OCI-LY3 (cell line): Measurements from ENCODE around the gene TRIM32.

Source experiments
- H2AFZ ChIP-seq: fragments of 200-600, 300-600 bp; shearing (Covaris generic); 2 replicates; pipeline ENCODE4 v1.6.0; 2014; ENCODE audit warnings: antibody characterized with exemption, low read depth, low read length
- H3K27ac ChIP-seq: fragments of 200-600, 300-600 bp; sonication (generic); 2 replicates; pipeline ENCODE4 v1.5.1; 2014; ENCODE audit warnings: mild to moderate bottlenecking, low read length, moderate library complexity, mixed read lengths
- H3K27me3 ChIP-seq: fragments of 200-600, 300-600 bp; sonication (generic); 2 replicates; pipeline ENCODE4 v1.6.1; 2014; ENCODE audit warnings: low read depth, low read length, mixed read lengths
- H3K36me3 ChIP-seq: fragments of 200-600, 300-600 bp; sonication (generic); replicated peaks from 2 replicates; pipeline ENCODE3; 2014; ENCODE audit warnings: low read depth, low read length, mixed read lengths
- H3K4me1 ChIP-seq: fragments of 300-600, 200-600 bp; sonication (generic); 2 replicates; pipeline ENCODE4 v1.6.1; 2014; ENCODE audit warnings: low read length, mixed read lengths
- H3K4me2 ChIP-seq: fragments of 200-600, 300-600 bp; sonication (generic); 2 replicates; pipeline ENCODE4 v1.6.1; 2014; ENCODE audit warnings: low read length, mixed read lengths
- H3K4me3 ChIP-seq: fragments of 300-600, 200-600 bp; sonication (generic); 2 replicates; pipeline ENCODE4 v1.5.1; 2014; ENCODE audit warnings: antibody characterized with exemption, mild to moderate bottlenecking, low read length, moderate library complexity
- H3K79me2 ChIP-seq: fragments of 300-600, 200-600 bp; shearing (Covaris generic); 2 replicates; pipeline ENCODE4 v1.6.1; 2014; ENCODE audit warnings: mild to moderate bottlenecking, low read length, mixed read lengths
- H3K9ac ChIP-seq: fragments of 300-600, 200-600 bp; shearing (Covaris generic); 2 replicates; pipeline ENCODE4 v1.6.0; 2014; ENCODE audit warnings: mild to moderate bottlenecking, low read length, moderate library complexity
- H3K9me3 ChIP-seq: fragments of 200-600, 300-600 bp; shearing (Covaris generic); 2 replicates; pipeline ENCODE4 v1.6.1; 2014; ENCODE audit warnings: low read length, mixed read lengths; ENCODE audit not compliant: insufficient read depth
- H4K20me1 ChIP-seq: fragments of 200-600, 300-600 bp; sonication (generic); 2 replicates; pipeline ENCODE4 v1.6.1; 2016; ENCODE audit warnings: low read length, mixed read lengths; ENCODE audit not compliant: insufficient read depth
- EZH2phosphoT487 ChIP-seq: fragments of 200-600 bp; shearing (Covaris generic); IDR thresholded peaks from 2 replicates; pipeline ENCODE4 v1.6.1; 2018; ENCODE audit warnings: antibody characterized with exemption, mixed run types, low read depth
- TF ChIP-seq, protein P1 (sequence below): fragments of 200-600, 300-600 bp; sonication (generic); IDR thresholded peaks from 2 replicates; pipeline ENCODE4 v1.5.1; 2014; ENCODE audit warnings: antibody characterized with exemption, low read length, low read depth

The TRIM32 gene

DNA sequence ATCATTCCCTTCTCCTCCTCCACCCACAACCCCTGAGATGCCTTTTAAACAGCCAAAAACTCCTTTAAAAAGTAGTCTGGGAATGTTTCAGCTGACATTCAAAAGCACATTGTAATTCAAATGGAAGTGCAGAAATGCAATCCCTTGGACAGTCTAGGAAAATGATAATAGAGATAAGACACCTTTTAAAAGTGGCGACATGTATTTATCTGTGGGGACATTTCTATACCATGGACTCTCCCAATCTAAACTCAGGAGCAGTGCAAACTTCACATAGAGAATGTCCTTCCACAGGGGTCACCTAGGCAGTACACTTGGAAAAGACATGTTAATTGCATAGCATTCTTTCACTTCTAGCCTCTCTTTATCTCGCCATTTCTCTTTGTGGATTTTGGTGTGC lies 33.0 kb downstream of the TRIM32 start:
- Histone ChIP-seq H3K4me1 (no peaks in the 10 kb centered on the region), H3K4me3 (no peak overlapping the region), H3K27me3 (peaks cover 19% of the 10 kb centered on the region; the same call in 1 of the 2 replicates), H3K9me3 (no peaks in the 10 kb centered on the region), H3K4me2 (no peak overlapping the region), H3K79me2 (no peaks in the 10 kb centered on the region), H3K36me3 (no peaks in the 10 kb centered on the region), H4K20me1 (no peaks in the 10 kb centered on the region), H2AFZ (no peak overlapping the region), H3K9ac (no peak overlapping the region), H3K27ac (no peak overlapping the region)
- TF ChIP-seq, protein P1, sequence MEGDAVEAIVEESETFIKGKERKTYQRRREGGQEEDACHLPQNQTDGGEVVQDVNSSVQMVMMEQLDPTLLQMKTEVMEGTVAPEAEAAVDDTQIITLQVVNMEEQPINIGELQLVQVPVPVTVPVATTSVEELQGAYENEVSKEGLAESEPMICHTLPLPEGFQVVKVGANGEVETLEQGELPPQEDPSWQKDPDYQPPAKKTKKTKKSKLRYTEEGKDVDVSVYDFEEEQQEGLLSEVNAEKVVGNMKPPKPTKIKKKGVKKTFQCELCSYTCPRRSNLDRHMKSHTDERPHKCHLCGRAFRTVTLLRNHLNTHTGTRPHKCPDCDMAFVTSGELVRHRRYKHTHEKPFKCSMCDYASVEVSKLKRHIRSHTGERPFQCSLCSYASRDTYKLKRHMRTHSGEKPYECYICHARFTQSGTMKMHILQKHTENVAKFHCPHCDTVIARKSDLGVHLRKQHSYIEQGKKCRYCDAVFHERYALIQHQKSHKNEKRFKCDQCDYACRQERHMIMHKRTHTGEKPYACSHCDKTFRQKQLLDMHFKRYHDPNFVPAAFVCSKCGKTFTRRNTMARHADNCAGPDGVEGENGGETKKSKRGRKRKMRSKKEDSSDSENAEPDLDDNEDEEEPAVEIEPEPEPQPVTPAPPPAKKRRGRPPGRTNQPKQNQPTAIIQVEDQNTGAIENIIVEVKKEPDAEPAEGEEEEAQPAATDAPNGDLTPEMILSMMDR: no peak
- no peak for TF ChIP-seq EZH2phosphoT487

DNA sequence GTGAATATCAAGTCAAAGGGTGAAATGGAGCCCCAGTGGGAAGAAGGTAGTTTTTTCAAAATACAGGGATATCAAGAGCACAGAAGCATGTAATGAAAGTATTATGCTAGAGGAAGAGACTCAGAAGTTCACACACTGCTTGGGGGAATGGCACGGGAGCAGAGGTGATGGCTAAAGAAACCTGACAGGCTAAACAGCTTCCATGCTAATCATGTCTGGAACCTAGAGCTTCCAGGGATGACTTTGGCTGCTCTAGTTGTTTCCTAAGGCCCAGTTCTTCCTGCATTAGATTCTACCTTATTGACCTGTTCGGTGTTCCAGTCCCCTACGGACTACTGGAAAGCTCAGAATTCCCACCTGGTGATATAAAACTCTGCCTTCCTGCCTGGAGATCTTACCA lies 34.3 kb downstream of the TRIM32 start:
- TF ChIP-seq EZH2phosphoT487: no peak
- TF ChIP-seq, protein P1: no peak
- Histone ChIP-seq H3K27ac (no peak overlapping the region), H3K27me3 (peaks cover 19% of the 10 kb centered on the region; the same call in 1 of the 2 replicates), H3K4me1 (no peaks in the 10 kb centered on the region), H3K4me2 (no peak overlapping the region), H3K36me3 (no peaks in the 10 kb centered on the region), H3K79me2 (no peaks in the 10 kb centered on the region), H3K9ac (no peak overlapping the region), H4K20me1 (no peaks in the 10 kb centered on the region), H3K4me3 (no peak overlapping the region), H3K9me3 (no peaks in the 10 kb centered on the region), H2AFZ (no peak overlapping the region)

DNA sequence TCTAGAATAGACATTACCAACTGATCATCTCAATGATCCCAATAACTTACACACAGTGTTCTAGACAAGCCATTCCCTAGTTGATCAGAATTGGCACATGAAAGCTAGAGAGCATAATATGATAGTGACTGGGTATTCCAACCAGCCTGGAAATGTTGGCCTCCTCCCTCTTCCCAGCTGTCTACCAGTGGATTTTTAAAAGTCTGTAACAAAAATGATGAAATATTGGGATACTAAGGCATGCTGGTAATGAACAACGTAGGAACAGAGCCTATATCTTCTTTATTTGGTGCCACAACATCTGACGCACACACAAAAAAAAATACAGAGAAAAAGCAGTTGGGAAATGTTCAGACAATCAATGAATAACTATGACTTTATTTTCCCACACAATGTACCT lies 34.8 kb downstream of the TRIM32 start:
- Histone ChIP-seq H3K9ac (no peak overlapping the region), H3K4me1 (no peaks in the 10 kb centered on the region), H3K9me3 (no peaks in the 10 kb centered on the region), H3K27ac (no peak overlapping the region), H3K4me2 (no peak overlapping the region), H3K79me2 (no peaks in the 10 kb centered on the region), H3K27me3 (peaks cover 19% of the 10 kb centered on the region; the same call in 1 of the 2 replicates), H4K20me1 (no peaks in the 10 kb centered on the region), H2AFZ (no peak overlapping the region), H3K4me3 (no peak overlapping the region), H3K36me3 (no peaks in the 10 kb centered on the region)
- TF ChIP-seq, protein P1: no peak
- no peak for TF ChIP-seq EZH2phosphoT487

DNA sequence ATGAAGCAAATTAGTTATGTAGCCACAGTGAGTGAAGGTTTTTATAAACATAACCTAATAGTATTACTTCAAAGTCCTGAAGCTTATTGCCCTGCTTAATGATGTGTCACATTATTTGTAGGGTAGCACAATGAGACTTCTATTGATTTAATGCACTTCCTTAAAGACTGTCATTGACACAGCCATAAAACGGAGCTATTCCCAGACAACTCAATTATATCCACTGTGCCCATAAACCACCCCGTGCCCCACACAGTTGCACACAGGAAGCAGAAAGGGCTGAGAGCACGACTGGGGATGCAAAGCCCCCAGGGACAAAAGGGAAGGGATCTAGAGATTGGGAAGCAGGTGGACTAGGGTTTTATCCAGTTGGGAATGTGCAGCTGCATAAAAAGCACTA lies 37.0 kb downstream of the TRIM32 start:
- H2AFZ ChIP-seq: no peak overlapping the region
- H3K9ac ChIP-seq: no peak overlapping the region
- no peaks in the 10 kb centered on the region for H3K9me3 ChIP-seq
- no peak overlapping the region for H3K4me2 ChIP-seq
- H4K20me1 ChIP-seq: no peaks in the 10 kb centered on the region
- H3K36me3 ChIP-seq: no peaks in the 10 kb centered on the region
- H3K4me1 ChIP-seq: no peaks in the 10 kb centered on the region
- H3K79me2 ChIP-seq: no peaks in the 10 kb centered on the region
- H3K27ac ChIP-seq: no peak overlapping the region
- no peak overlapping the region for H3K4me3 ChIP-seq
- H3K27me3 ChIP-seq: peaks cover 23% of the 10 kb centered on the region; the same call in 1 of the 2 replicates
- no peak for TF ChIP-seq EZH2phosphoT487
- TF ChIP-seq, protein P1: no peak
